Ascending aorta (tissue), 2 donors: ENCODE data around the gene ABL1. TPM values are rescaled to one million over a fixed set of nuclear protein-coding genes. Genes with fewer than 3 reads are reported as not detected.

Experiments
- DNase-seq, 2 donors: peaks; one replicate each; pipeline ENCODE4 v3.0.0-alpha.2; 2019; ENCODE audit warnings: low spot score in 2 of 2
- H3K27ac ChIP-seq, 2 donors: fragments of 200-600 bp; sonication (generic); one replicate each; pipeline ENCODE4 v1.5.1; 2016 to 2017; ENCODE audit warnings: mild to moderate bottlenecking in 1 of 2
- H3K27me3 ChIP-seq: fragments of 200-600 bp; sonication (generic); one replicate; pipeline ENCODE4 v1.5.1; 2017
- H3K36me3 ChIP-seq, 2 donors: fragments of 200-600 bp; sonication (generic); one replicate each; pipeline ENCODE4 v1.5.1; 2016
- H3K4me1 ChIP-seq, 2 donors: fragments of 200-600 bp; sonication (generic); one replicate each; pipeline ENCODE4 v1.5.1; 2016 to 2017; ENCODE audit warnings: mild to moderate bottlenecking in 1 of 2
- H3K4me3 ChIP-seq, 2 donors: fragments of 200-600 bp; sonication (generic); one replicate each; pipeline ENCODE4 v1.5.1; 2016 to 2017; ENCODE audit warnings: mild to moderate bottlenecking in 1 of 2
- H3K9me3 ChIP-seq, 2 donors: fragments of 200-600 bp; sonication (generic); one replicate each; pipeline ENCODE4 v1.5.1; 2016
- intact Hi-C: fragments of 100-400 bp; cut with DNase I; formaldehyde crosslinking; loops from one replicate; pipeline ENCODE4 v1.15.1; 2023
- total RNA-seq: library from RNA; depleted of rRNA; stranded (reverse); fragments of >200 nt; gene quantifications from one replicate; pipeline ENCODE4 v1.1.0, GENCODE V29; 2016
- TF ChIP-seq, protein P1 (sequence below), 3 experiments: fragments of 200-600 bp in 2 of 3; fragments of 450-650 bp in 1 of 3; sonication (generic) in 2 of 3; IDR thresholded peaks; one replicate each; pipeline ENCODE4 v1.5.1; 2016 to 2019; ENCODE audit warnings: antibody characterized with exemption in 3 of 3, mild to moderate bottlenecking in 1 of 3, moderate library complexity in 1 of 3

The ABL1 gene
- total RNA-seq, 1 donor from 2014 or later = 99.1 TPM

- TF ChIP-seq, protein P1, sequence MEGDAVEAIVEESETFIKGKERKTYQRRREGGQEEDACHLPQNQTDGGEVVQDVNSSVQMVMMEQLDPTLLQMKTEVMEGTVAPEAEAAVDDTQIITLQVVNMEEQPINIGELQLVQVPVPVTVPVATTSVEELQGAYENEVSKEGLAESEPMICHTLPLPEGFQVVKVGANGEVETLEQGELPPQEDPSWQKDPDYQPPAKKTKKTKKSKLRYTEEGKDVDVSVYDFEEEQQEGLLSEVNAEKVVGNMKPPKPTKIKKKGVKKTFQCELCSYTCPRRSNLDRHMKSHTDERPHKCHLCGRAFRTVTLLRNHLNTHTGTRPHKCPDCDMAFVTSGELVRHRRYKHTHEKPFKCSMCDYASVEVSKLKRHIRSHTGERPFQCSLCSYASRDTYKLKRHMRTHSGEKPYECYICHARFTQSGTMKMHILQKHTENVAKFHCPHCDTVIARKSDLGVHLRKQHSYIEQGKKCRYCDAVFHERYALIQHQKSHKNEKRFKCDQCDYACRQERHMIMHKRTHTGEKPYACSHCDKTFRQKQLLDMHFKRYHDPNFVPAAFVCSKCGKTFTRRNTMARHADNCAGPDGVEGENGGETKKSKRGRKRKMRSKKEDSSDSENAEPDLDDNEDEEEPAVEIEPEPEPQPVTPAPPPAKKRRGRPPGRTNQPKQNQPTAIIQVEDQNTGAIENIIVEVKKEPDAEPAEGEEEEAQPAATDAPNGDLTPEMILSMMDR (IDR thresholded peaks at IDR 0.05) = no peak
- intact Hi-C loops = no loop called here
- no peaks in the 10 kb centered on the region for H3K36me3 ChIP-seq
- H3K27ac ChIP-seq = no peak overlapping the region
- no peaks in the 10 kb centered on the region for H3K9me3 ChIP-seq
- no peak for DNase-seq
- H3K27me3 ChIP-seq = no peaks in the 10 kb centered on the region
- H3K4me1 ChIP-seq = no peaks in the 10 kb centered on the region
- H3K4me3 ChIP-seq = no peak overlapping the region
These were observed 89.4 kb downstream of the ABL1 start for GRCh38 chr9:130924448-130924788.

DNA sequence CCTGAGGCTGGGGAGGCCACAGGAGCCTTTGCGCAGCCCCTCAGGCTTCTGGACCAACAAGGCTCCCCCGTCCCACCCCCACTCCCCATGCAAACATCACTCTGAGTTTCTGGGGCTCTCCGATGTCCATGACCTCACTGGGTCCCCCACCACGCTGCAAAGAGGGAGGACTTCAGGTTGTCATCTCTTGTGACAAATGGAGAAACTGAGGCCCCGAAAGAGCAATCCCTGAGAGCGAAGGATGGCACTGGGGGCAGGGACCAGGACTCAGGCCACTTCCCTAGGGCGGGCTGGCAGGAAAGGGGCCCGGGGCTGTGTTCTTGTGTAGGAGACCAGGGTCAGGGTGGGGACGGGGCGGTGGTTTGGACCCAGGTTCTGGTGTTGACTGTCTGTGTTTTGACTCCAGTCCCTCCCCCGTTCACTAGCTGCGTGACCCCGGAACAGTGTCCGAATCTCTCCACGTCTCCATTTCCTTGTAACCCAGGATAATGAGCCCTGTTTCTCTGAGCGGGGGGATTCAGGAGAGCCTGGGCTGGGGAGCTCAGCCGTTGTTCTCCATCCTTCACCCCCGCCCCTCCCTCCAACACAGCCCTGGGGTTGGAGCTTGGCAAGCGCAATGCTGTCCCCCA is 90.1 kb downstream of the ABL1 start:
- intact Hi-C loops = no loop called here
- H3K4me3 ChIP-seq = no peak overlapping the region
- no peak for DNase-seq
- TF ChIP-seq, protein P1 (IDR thresholded peaks at IDR 0.05) = no peak
- no peaks in the 10 kb centered on the region for H3K27me3 ChIP-seq
- H3K4me1 ChIP-seq = no peaks in the 10 kb centered on the region
- H3K36me3 ChIP-seq = no peaks in the 10 kb centered on the region
- no peak overlapping the region for H3K27ac ChIP-seq
- no peaks in the 10 kb centered on the region for H3K9me3 ChIP-seq

DNA sequence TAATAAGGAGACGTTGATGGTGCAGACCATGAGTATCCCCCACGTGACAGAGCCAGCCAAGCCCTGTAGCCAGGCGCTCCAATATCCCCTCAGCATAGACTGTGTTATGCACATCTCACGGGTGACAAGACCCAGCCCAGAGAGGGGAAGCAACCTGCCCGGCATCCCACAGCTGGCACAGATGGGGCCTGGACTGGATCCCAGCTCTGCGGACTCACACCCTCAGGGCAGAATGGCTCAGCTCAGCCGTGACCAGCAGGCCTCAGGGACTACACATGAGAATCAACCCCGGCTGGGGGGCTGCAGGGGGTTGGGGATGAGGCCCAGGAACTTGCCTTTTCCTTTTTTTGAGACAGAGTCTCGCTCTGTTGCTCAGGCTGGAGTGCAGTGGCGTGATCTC is 92.3 kb downstream of the ABL1 start:
- no peak for DNase-seq
- intact Hi-C loops = no loop called here
- H3K36me3 ChIP-seq = no peaks in the 10 kb centered on the region
- H3K4me1 ChIP-seq = no peaks in the 10 kb centered on the region
- TF ChIP-seq, protein P1 (IDR thresholded peaks at IDR 0.05) = no peak
- no peak overlapping the region for H3K27ac ChIP-seq
- H3K9me3 ChIP-seq = no peaks in the 10 kb centered on the region
- H3K4me3 ChIP-seq = no peak overlapping the region
- H3K27me3 ChIP-seq = no peaks in the 10 kb centered on the region

DNA sequence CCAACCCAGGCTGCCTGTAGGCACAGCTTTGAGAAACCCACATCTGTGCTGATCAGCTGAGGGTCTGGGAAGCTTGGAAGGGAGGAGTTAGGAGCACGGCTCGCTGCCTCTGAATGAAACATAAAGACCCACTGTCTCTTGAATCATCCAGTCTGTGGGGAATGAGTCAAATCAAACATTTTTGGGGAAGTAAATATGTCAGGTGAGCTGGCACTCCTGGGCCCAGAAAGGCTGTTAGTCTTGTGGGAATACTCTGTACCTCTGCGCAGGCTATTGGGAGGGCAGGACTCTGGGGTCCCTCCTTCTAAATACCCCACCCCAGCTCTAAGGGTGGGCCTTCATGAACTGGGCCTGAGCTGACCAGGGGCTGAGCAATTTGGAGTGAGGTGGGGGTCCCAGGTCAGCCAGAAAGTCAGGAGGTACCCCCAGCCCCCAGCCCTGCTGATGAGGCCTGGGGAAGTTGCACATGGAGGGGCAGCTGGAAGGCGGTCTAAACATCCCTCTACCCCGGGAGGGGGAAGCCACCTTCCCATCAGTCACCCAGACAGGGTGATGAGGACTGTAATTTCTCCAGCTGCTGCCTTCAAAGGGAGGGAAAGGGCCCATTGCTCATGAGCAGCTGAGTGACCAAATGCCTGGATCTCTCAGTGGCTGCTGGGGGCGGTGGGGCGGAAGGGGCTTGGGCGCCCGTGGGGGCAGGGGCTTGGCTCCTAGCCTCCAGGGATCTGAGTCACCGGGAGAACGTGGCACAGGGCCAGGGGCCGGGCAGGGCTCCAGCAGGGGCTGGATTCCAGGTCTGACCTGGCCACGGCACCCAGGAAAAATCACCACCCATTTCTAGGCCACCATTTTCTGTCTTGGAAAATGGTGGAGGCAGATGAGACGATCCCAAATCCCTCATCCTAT is 93.2 kb downstream of the ABL1 start:
- intact Hi-C loops = no loop called here
- Histone ChIP-seq H3K9me3 (no peaks in the 10 kb centered on the region), H3K27ac (no peak overlapping the region), H3K4me3 (no peak overlapping the region), H3K27me3 (no peaks in the 10 kb centered on the region), H3K36me3 (no peaks in the 10 kb centered on the region), H3K4me1 (no peaks in the 10 kb centered on the region)
- TF ChIP-seq, protein P1 (IDR thresholded peaks at IDR 0.05) = no peak
- DNase-seq = no peak

- H3K9me3 ChIP-seq = no peaks in the 10 kb centered on the region
- H3K27me3 ChIP-seq = peaks cover 3% of the 10 kb centered on the region
- no peaks in the 10 kb centered on the region for H3K4me1 ChIP-seq
- TF ChIP-seq, protein P1 (IDR thresholded peaks at IDR 0.05) = no peak
- intact Hi-C loops = no loop called here
- H3K36me3 ChIP-seq = no peaks in the 10 kb centered on the region
- H3K27ac ChIP-seq = no peak overlapping the region
- no peak for DNase-seq
- no peak overlapping the region for H3K4me3 ChIP-seq
These were observed 94.6 kb downstream of the ABL1 start for GRCh38 chr9:130929571-130930038.
